ENCODE results near the gene MRPS27. TPM values are rescaled to one million over a fixed set of nuclear protein-coding genes. Genes with fewer than 3 reads are reported as not detected.
"Not testable (repeated sequence)": the region's sequence is repeated elsewhere in the genome, so short reads cannot be mapped to it uniquely, and the experiment has no call there.

Gene MRPS27
- total and polyA plus RNA-seq, 8 donors: 14.8 to 43.3 (median 23.1) TPM

- Histone ChIP-seq H3K27me3 (no peaks in the 10 kb centered on the region), H3K4me3 (no peak overlapping the region), H3K9me3 (no peaks in the 10 kb centered on the region), H3K27ac (peak overlapping the region in 3 of 5 donors; percentile 5 to 47 (median 21)), H3K36me3 (peaks cover 6 to 73% (median 56%) of the 10 kb centered on the region in 4 donors), H3K4me1 (peaks cover 0 to 10% (median 4%) of the 10 kb centered on the region in 4 donors)
- TF ChIP-seq EP300 (IDR thresholded peaks at IDR 0.05) (no peak), CTCF (IDR thresholded peaks at IDR 0.05) (no peak), POLR2AphosphoS5 (IDR thresholded peaks at IDR 0.05) (no peak), POLR2A (IDR thresholded peaks at IDR 0.05) (no peak)
- no peak for DNase-seq
- 67 to 87% (median 78%) methylated on average over 2 of the region's 2 CpGs for WGBS, 5 donors
- intact Hi-C loops (cut with DNase I; ENCODE audit: low total_unique reads): no loop called here
Measured at GRCh38 chr5:72326306-72326649, 6.2 kb upstream of the MRPS27 start.

DNA sequence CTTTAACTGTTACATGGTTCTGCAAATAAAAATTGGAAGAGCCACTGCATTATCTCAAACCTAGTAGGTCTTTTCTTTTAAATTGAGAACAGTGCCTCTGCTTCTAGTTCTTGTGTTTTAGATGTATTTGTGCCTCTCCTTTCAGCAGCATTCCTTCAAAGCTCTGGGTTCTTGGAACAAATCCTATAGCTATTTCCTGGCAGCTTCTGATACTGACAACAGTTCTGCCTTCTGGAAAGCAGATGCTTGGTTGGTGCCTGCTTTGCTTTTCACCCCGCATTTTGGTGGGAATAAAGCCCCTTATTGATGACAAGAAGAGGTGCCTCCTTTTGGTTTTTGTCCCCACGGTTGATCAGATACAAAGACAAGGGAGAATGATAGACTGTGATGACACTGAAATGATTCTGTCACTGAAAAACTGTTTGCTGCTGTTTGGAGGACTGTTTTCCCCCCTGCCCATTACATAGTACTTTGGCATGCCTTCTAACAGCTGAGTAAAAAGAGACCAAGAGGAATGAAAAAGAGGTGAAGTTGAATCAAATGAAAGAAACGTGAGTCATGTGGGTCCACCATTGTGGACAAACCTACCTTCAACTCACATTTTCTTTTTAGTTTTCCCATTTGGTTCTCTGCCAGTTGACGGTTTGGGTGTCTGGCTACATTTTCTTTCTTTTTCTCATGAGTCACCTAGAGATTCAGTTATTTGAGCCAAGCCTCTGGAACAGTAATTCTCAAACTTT lies 5.7 kb upstream of the MRPS27 start:
- peak overlapping the region in 3 of 5 donors; percentile 5 to 47 (median 21) for H3K27ac ChIP-seq
- 73 to 87% (median 84%) methylated on average over 4 of the region's 4 CpGs for WGBS, 5 donors

DNA sequence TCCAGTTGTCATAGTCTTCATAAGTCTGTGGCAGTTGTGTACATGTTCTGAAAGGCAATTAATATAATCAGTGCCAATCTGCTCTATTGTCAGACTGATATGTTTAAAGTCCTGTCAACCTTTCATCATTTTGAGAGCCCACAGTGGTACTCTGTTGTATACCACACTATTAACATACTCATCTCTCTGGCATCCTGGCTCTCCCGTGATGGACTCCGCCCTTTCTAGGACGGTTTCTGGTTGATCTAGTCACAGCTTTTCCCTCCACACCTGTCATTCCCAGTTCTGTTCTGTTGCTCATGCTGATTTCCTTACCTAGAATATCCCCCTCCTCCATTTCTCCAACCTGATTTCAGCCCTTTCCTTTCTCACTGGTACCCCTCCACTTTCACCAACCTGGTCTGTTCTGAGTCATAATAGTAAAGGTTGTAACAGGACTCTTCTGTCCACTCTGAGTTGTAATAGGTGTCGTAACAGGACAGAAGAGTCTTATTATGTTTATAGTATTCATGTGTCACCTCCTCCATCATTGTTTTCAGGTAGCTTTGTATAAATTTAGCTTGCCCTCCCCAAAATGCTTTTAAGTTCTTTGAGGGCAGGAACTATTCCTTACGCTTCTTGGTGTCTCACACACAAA lies 4.3 kb upstream of the MRPS27 start:
- Histone ChIP-seq H3K27me3 (no peaks in the 10 kb centered on the region), H3K27ac (no peak overlapping the region), H3K9me3 (no peaks in the 10 kb centered on the region), H3K36me3 (peaks cover 2 to 55% (median 41%) of the 10 kb centered on the region in 4 donors), H3K4me3 (no peak overlapping the region), H3K4me1 (peaks cover 4 to 21% (median 15%) of the 10 kb centered on the region in 4 donors)
- DNase-seq: no peak
- intact Hi-C loops (cut with DNase I; ENCODE audit: low total_unique reads): no loop called here
- WGBS, 5 donors: 86 to 96% (median 91%) methylated on average over 5 of the region's 5 CpGs
- TF ChIP-seq CTCF (IDR thresholded peaks at IDR 0.05) (no peak), EP300 (IDR thresholded peaks at IDR 0.05) (no peak), POLR2A (IDR thresholded peaks at IDR 0.05) (no peak), POLR2AphosphoS5 (IDR thresholded peaks at IDR 0.05) (no peak)

More for the DNA sequence above, 5.7 kb upstream of the MRPS27 start:
- DNase-seq: no peak
- intact Hi-C loops (cut with DNase I; ENCODE audit: low total_unique reads): no loop called here
- no peak overlapping the region for H3K4me3 ChIP-seq
- TF ChIP-seq POLR2A (IDR thresholded peaks at IDR 0.05) (no peak), EP300 (IDR thresholded peaks at IDR 0.05) (no peak), POLR2AphosphoS5 (IDR thresholded peaks at IDR 0.05) (no peak), CTCF (IDR thresholded peaks at IDR 0.05) (no peak)
- H3K4me1 ChIP-seq: peaks cover 3 to 15% (median 8%) of the 10 kb centered on the region in 4 donors
- H3K36me3 ChIP-seq: peaks cover 6 to 67% (median 52%) of the 10 kb centered on the region in 4 donors
- H3K27me3 ChIP-seq: no peaks in the 10 kb centered on the region
- H3K9me3 ChIP-seq: no peaks in the 10 kb centered on the region

DNA sequence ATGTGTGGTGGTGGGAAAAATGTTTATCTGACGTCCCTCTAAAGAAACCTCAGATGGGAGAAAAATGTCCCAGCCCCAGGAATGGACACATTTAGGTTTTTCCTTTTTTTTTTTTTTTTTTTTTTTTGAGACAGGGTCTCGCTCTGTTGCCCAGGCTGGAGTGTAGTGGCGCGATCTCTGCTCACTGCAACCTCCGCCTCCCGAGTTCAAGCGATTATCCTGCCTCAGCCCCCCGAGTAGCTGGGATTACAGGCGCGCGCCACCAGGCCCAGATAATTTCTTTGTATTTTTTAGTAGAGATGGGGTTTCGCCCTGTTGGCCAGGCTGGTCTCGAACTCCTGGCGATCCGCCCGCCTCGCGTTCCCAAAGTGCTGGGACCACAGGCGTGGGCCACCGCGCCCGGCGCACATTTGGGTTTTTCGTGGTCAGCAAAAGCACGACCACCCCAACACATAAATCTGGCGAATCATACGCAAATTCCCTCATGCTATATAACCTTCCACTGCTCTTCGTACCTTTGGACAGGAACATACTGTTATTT lies 535 bp downstream of the MRPS27 start:
- WGBS, 5 donors: 4 to 6% (median 4%) methylated on average over 28 of the region's 28 CpGs
- H3K36me3 ChIP-seq: peaks cover 0 to 29% (median 20%) of the 10 kb centered on the region in 4 donors
- H3K4me3 ChIP-seq: peak overlapping the region; percentile 74 to 94 (median 82)
- H3K27ac ChIP-seq: peak overlapping the region; percentile 30 to 85 (median 66)
- H3K9me3 ChIP-seq; intact Hi-C loops (cut with DNase I; ENCODE audit: low total_unique reads); H3K27me3 ChIP-seq: not testable (repeated sequence)
- H3K4me1 ChIP-seq: peaks cover 4 to 47% (median 31%) of the 10 kb centered on the region in 4 donors
- peak in 1 of 2 donors; percentile 51 for DNase-seq

Measured in stomach (tissue), 9 donors.